NT2/D1 (cell line): ENCODE results near the gene MTG1.

Experiments used
- SUZ12 ChIP-seq: IDR thresholded peaks from 2 replicates; pipeline ENCODE4 v1.6.1; 2011; ENCODE audit not compliant: insufficient read length, insufficient read depth; ENCODE audit errors: extremely low read depth
- YY1 ChIP-seq: IDR thresholded peaks from 2 replicates; pipeline ENCODE4 v1.6.1; 2011; ENCODE audit not compliant: insufficient read length, insufficient read depth
- ZNF274 ChIP-seq: IDR thresholded peaks from 2 replicates; pipeline ENCODE4 v1.6.1; 2011; ENCODE audit warnings: mild to moderate bottlenecking, low read depth, low read length

GRCh38 chr10:133418289-133418993 is 24.5 kb downstream of the MTG1 start:
- TF ChIP-seq YY1 (no peak), SUZ12 (no peak), ZNF274 (no peak)
